Skin of body (tissue), 2 donors: Measurements from ENCODE around the gene ZSWIM4. TPM values are rescaled to one million over a fixed set of nuclear protein-coding genes. Genes with fewer than 3 reads are reported as not detected.
A peak's percentile ranks its signal among the peaks of the same experiment; 100 is the strongest.

ENCODE experiments used
- DNase-seq: peaks from one replicate; lab custom pipeline; 2025; lab: John Stamatoyannopoulos, UW
- total RNA-seq: library from RNA; depleted of rRNA; stranded (reverse); fragments of >200 nt; gene quantifications from one replicate; pipeline ENCODE4 v1.2.3, GENCODE V29; 2014

Gene ZSWIM4
- total RNA-seq, 1 donor from 2014 or later, result 4.4 TPM

GRCh38 chr19:13834244-13835069, 39.2 kb downstream of the ZSWIM4 start:
- no peak for DNase-seq

GRCh38 chr19:13835791-13836723, 40.8 kb downstream of the ZSWIM4 start:
- no peak for DNase-seq

DNA sequence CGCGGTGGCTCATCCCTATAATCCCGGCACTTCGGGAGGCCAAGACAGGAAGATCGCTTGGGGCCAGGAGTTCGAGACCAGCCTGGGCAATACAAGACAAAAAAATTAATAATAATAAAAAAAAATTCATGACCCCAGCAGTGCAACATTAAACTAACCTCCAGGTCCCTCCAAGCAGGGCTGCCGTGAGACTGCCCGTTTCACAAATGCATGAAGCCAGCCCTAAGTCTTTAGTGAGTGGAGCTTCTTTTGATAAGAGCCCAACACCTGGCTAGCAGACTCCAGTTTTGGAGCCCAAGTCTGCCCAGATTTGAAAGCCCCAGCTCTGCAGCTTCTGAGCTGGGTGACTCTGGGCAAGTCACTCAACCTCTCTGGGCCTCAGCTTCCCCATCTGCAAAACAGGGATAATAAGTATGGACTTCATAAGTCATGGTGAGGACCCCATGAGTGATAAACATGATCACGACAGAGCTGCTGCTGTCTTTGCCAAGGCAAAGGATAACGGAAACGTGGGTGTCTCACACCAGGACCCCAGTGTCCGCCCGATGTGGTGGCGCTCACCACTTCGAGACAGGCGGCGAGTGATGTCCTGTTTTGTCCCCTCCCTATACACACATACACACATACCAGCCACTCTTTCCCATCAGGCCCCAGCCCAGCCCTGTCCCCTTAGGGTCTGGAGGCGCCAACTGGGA, 43.3 kb downstream of the ZSWIM4 start:
- DNase-seq, result no peak

GRCh38 chr19:13839130-13839937, 44.1 kb downstream of the ZSWIM4 start:
- DNase-seq, result peak; percentile 92

GRCh38 chr19:13839938-13840304, 44.7 kb downstream of the ZSWIM4 start:
- no peak for DNase-seq

DNA sequence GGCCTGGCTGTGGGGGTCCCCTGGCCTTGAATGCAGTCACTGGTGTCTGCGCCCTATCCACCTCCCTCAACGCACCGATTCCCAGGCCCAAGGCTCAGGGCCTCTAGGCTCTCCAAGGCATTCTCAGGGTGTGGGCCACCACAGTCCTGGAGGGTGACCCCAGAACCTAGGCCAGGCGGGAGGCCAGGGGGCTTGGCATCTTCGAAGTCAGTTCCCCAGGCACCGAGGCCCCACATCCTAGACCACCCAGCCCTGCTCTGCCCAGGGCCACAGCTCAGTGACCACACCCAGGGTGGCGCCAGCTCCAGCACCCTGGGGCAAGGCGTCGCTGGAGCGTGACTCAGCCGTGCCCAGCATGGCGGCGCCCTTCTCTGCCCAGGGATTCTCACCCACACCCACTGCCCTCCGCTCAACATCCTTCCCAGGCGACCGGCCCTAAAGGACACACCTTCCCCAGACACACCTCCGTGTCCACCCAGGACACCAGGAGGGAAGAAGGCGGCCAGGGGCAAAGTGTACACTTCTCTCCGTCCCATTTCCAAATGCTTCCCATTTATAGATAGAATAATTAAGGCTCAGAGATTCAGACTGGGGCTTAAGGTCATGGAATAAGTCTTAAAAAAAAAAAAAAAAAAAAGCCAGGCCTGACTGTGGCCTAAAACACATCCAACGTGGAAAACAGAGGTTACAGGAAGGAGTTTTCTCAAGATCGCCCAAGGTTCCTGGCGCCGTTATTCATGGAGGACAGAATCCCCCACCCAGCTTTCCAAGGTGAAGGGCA, 45.3 kb downstream of the ZSWIM4 start:
- DNase-seq, result no peak

DNA sequence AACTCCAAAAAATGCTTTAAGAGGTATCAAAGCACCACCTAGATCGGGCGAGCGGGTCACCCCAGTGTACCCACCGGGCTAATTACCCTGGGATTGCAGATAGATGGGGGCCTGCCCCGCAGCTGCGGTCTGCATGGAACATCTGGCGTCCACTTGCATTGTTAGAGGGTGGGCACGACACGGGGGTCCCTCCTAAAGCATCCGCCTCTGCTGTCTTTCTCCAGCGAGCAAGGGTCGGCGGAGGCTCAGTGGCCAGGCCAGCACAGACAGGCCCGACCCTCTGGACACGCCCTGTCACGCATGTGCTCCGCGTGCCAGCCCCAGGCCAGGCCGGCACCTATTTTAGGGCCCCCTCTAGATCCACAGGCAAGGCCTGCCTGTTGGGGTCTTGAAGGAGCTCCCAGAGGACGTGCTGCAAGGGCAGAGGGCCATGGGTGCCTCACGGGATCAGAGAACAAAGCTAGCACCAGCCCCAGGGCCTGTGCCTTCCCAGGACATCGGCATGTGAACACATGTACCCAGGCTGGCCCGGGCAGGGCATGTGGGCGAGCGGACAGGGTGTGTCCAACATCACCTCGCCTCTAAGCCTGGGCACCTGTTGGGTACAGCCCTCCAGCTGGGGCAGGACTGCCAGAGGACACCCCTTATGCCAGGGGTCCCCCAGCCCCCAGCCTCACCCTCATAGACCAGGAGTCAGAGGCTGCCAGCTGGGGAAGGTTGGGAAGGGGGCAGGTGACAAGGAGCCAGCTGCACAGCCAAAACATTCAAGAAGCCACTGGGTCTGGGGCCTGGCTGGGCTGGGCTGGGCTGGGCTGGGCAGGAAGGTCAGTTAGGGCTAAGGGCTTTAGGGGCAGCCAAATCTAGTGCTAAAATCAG, 46.1 kb downstream of the ZSWIM4 start:
- DNase-seq, result no peak

DNA sequence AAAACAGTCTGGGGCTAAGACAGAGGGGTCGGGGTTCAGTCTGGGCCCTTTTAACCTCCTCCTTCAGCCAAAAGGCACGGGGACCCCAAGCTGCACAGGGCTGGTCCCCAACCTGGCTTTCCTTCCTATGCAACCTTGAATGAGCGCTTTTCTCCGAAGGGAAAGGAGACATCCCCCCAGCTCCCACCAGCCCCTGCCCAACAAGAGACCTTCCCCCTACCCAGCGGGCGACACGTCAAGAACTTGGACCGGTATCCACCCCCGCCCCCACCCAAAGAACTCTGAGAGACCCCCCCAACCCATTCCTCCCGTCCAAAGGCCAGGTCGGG, 46.7 kb downstream of the ZSWIM4 start:
- no peak for DNase-seq

DNA sequence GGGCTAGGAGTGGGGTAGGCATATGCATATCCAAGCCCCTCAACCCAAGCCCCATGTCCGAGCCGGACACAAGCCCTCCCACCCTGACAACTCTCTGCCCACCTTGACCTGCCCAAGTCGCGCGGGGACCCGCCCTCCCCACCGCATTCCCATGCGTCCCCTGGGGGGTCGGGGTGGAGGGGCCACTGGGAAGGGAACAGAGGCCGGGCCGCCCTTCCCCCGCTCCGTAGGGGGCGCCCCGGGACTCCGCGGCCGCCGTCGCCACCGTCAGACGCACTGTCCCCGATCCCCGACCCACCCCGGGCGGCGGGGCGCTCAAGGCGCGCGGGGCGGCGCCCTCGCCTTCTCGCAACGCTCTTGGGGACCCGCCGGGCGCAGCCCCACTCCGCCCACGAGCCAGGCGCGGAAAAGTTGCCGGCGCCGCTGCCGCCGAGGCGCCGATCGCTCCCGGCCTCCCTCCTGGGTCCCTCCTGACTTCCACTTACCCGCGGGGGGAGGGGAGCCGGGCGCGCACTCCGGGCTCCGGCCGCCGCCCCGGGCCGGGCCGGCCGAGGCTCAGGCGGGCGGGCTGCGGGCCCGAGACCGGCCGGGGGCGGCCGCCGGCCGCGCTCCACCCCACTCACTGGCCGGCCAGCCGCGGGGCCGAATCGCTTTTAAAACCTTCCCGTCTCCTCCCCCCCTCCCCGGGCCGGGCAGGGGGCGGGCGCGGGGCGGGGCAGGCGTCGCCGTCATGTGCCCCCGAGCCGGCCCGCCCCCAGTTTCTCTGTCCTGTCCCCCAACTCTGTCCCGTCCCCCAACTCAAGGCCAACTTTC, 47.3 kb downstream of the ZSWIM4 start:
- DNase-seq, result peak; percentile 83

DNA sequence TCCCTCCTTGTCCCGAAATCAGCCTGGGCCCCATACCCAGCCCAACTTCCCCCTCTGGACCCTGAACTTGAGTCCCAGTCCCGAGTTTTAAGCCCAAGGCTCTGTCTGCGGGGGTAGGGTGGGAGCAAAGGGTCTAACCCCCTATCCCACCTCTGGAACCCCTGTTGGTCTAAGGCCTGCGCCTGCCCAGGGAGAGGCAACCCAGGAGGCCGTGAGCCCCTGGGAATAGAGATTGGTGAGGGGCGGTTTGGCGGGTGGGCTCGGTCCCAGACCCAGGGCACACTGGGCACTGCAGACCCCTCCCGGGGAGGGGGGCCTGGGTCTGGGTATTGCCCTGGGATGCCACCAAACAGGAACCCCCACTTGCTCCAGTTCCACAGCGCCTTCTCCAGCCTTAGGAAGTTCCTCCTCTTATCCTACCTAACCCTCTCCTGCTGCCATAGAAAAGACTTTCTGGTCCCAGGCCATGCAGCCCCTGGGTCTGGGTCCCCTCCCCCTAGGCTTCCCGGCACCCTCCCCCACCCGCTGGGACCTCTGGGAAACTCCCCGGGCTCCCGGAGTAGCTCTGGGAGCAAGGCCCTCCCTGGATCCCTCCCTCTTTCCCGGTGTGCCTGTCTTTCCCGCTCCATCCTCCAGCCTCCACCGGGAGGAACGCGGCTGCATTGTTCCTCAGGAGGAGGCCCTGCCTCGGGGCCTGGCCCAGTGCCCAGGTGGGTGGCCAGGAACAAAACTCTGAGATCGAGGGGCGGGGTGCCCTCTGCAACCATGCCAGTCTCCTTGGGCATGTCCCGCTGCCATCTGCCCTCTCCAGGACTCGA, 48.1 kb downstream of the ZSWIM4 start:
- DNase-seq, result no peak

DNA sequence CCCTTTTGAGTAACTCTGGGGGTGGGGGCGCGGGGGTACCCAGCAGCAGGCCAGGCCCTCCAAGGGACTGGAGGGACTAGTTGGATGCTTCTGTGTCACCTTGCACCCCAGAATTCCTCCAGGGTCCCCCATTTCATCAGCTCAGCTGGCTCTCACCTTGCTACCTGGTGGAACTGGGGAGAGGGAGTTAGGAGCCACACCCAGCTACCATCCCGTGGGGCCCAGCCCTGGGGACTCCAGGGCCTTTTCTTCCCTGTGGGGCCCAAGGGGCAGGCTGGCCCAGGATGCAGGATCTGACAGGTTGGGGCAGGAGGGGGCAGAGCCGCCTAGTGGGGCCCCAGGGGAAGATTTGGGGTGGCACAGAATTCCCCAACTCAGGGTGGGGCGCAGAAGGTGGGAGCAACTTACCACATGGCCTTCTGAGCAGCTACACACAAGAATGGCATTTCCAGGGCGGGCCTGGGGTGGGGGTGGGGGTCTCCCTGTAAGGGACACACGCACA, 48.9 kb downstream of the ZSWIM4 start:
- DNase-seq, result peak; percentile 32

DNA sequence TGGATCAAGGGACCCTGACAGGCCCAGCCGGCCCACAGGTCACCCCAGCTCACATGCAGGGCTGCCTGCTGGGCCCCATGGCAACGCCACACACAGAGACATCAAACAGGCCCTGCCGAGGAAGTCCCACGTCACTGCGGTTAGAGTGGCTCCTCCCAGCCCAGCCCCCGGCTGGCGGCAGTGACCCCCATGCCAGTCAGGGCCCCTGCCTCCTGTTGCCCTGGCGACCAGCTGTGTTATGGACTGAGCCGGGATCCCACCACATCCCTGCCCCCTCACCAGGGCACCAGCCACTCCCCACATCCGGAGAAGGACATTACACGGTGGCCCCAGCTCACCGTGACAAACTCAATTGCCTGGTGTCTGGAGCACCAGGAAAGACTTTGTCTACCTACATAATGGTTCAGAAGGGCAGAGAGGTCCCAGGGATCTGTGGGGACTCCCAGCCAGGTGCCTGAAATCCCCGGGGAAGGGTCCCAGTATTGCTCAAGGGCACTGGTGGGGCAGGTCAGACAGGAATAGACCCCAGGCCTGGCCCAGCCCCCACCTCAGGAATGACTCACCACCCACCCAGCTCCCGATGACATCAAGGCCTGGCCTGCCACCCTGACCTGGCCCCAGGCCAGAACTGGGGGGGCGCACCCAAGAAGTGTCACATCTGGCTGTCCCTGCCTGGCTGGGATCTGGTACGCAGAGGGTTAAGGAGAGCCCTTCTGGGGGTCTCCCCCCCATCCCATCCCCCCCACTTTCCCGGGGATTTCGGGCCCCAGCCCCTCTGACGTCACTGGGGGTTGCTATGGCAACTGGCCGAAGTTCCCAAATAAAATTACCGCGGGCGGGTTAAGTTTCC, 51.5 kb downstream of the ZSWIM4 start:
- DNase-seq, result peak; percentile 92

DNA sequence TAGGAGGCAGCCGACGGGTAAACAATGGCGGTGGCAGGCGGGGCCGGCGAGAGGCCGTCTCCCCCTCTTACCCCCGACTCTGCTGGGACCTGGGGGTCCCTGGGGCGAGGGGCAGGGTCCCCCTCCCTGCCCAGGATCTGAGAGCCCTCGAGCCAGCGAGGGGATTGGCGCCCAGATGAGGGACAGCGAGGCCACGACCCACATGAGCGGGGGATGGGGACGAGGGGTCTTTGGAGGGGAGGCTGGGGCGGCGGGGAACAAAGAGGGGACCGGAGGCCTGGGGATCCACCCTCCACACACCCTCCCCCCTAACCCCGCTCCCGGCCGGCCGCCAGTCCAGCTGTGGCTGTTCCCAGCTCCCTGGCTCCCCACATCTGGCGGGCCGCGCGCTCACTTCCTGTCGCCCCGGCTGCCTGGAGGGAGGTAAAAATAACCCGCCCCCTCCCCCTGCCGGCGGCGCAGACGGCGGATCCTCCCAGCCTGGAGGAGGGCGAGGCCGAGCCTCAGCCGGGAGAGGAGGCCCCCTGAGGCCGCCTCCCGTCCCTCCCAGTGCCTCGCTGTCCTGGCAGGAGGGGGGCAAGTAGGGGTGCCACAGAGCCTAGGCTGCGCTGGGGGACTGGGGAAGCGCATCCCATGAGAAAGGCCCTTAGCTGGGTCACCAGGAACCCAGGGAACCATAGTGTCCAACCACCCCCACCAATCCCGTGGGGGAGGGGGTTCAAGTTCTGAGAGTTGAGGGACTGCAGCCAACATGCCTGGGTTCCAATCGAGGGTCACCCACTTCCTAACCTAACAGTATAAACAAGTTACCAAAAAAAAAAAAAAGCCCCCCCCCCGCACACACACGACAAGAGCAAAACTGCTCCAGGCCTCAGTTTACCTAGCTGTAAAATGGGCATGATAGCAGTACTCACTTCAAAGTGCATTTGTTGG, 52.4 kb downstream of the ZSWIM4 start:
- peak; percentile 92 for DNase-seq

GRCh38 chr19:13848340-13848677, 53.1 kb downstream of the ZSWIM4 start:
- DNase-seq, result no peak
